Endometrial microvascular endothelial cells (primary cell): ENCODE measurements around the gene TSEN54. TPM values are rescaled to one million over a fixed set of nuclear protein-coding genes. Genes with fewer than 3 reads are reported as not detected.
"Not testable (repeated sequence)": the region's sequence is repeated elsewhere in the genome, so short reads cannot be mapped to it uniquely, and the experiment has no call there.

Experiments
- in situ Hi-C: cut with HindIII; loops from 2 replicates; pipeline ENCODE4 v1.10.0; 2017; ENCODE audit warnings: low sequenced_read_pairs, low pct_unique_long_range_greater_than_20kb; ENCODE audit errors: inconsistent ontology term
- total RNA-seq: library from RNA; depleted of rRNA; stranded (reverse); fragments of >200 nt; gene quantifications from one replicate; pipeline ENCODE4 v1.2.3, GENCODE V29; 2015; ENCODE audit errors: inconsistent ontology term

TSEN54 gene
- 54.8 TPM for total RNA-seq

DNA sequence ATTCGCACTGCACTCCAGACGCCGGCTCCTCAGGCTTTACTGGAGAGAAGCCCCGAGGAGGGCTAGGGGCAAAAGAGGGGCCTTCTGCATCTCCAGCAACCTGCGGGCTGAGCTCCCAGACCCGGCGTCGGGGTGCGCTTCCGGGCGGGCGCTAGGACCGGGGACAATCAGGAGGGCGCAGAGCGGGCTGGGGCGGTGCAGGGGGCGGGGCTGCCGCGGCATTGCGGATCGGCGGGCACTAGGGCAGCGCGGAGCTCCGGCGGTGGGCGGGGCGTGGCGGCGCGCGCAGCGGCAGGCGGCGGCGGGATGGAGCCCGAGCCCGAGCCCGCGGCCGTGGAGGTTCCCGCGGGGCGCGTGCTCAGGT lies at the start of gene TSEN54:
TSEN54 (plus strand) TSS at position 274 of the 364 bp plus-strand sequence; CDS start at position 307, 33 bp downstream.
- in situ Hi-C loops: no loop called here

DNA sequence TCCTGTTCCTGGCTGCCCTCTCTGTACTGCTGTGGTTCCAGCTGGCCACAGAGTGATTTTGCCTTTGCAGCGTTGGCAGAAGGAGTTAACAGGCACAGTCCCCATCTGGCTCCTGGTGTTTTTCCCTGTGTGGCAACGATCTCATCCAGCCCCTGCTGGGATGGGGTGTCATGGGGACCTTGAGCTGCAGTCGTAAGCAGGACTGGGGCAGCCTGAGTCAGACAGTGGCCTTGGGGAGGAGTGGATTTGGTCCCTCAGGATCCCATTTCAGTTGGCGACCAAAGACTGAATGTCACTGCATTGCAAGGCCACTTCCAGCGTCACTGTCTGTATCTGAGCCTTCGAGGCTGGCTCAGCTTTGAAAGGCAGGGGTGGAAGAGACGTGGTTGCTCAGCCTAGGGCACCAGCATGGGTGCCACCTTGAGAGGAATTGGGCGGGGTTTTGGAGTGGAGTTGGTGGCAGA lies 48.0 kb upstream of the TSEN54 start:
- in situ Hi-C loops: no loop called here

DNA sequence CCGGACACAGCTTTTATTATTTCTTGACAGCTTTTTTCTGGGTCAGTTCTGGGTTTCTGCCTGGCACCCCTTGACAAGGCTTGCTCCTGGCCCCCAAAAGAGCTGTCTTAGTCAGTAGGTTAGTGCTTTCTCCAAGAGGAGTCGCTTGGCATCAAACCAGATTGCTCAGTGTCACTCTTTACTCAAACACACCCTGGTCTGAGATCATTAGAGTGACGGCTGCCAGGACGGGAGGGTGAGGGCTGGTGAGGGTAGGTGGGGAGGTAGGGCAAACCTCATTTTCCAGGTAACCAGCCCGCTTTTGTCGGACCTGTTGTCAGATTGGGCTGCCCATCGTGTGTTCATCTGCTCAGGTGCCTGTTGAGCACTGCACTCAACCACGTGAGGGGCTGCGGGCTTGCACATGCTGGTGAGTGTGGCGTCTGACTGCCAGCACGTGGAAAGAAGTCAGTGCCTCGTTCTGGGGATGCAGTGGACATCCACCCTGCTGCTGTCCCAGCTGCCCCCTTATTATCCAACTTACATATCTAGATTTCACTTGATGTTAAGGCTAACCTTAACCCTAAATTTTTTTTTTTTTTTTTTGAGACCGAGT lies 47.5 kb upstream of the TSEN54 start:
- in situ Hi-C loops: no loop called here

- in situ Hi-C loops: no loop called here
These were observed 45.1 kb upstream of the TSEN54 start for GRCh38 chr17:75471207-75471606.

GRCh38 chr17:75472119-75472518 lies 44.2 kb upstream of the TSEN54 start:
- in situ Hi-C loops: no loop called here

DNA sequence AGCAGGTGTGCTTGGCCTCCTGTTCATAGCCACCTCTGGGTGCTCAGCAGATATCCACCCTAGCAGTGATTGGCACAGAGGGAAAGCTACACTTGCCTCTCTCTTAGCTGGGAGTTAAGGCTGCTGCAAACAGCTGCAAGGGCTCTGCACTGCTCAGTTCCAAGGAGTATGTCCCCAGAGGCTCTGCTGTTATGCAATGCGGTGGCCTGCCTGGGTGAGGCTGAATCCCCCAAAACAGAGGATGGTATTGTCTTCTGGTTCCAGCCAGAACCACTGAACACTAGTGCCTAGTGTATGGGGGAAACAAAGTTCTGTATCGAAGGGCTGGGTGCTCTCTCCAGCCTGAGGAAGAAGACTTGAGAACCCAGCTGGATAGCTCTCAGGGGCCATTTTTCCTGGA lies 43.1 kb upstream of the TSEN54 start:
- in situ Hi-C loops: no loop called here

DNA sequence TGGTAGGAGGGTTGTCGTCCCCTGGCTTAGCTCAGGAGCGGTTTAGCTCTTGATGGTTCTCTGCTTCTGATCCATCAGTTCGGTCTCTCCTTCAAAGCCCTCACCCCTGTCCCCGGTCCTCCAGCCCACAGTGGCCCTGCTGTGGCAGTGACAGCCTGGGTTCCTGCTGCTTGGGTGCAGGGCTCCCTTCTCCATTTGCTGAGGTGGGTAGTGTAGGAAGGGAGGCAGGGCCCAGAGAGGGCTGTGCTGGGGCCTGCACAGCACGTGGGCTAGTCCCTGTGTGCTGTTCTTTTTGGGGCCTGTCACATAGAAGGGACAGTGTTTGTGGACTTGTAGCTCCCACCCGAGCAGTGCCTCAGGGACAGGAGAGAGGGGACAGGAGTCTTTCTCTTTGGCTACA lies 41.6 kb upstream of the TSEN54 start:
- in situ Hi-C loops: no loop called here

- in situ Hi-C loops: no loop called here
These were observed 41.0 kb upstream of the TSEN54 start for GRCh38 chr17:75475144-75475835.

DNA sequence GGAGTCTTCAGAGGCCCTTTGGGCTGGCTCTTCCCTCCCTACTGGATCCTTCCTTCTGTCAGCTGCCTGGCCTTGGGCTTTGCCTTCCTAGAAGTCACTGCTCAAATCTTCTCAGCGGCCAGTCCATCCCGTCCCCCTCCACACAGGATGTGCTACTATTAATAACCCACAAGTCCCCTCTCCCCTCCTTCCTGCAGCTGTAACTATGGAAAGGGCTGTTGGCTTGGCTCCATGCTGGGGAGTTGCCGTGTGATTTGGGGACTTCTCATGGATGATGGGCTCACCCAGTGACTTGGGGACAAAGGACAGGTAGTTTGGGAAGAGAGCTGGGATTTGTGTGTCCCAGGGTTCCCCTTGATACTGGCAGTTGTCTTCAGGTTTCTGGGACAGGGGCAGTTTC lies 40.5 kb upstream of the TSEN54 start:
- in situ Hi-C loops: no loop called here

DNA sequence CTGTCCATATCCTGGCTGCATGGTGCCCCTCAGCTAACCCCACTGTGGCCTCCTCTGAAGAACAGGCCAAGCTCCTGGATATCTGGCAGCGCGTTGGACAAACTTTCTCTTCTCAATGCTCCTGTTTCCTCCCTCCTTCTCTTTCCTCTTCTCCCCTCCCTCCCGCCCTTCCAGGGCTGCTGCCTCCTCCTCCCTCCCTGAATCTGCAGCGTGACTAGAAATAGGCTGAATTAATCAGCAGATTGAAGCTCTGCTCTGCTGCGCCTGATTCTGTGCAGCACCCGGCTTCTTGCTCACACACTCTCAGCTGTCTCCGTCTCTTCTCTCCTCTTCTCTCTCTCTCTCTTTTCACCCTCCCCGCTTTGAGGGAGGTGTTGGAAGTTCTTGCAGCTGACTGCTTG lies 40.1 kb upstream of the TSEN54 start:
- in situ Hi-C loops: no loop called here

DNA sequence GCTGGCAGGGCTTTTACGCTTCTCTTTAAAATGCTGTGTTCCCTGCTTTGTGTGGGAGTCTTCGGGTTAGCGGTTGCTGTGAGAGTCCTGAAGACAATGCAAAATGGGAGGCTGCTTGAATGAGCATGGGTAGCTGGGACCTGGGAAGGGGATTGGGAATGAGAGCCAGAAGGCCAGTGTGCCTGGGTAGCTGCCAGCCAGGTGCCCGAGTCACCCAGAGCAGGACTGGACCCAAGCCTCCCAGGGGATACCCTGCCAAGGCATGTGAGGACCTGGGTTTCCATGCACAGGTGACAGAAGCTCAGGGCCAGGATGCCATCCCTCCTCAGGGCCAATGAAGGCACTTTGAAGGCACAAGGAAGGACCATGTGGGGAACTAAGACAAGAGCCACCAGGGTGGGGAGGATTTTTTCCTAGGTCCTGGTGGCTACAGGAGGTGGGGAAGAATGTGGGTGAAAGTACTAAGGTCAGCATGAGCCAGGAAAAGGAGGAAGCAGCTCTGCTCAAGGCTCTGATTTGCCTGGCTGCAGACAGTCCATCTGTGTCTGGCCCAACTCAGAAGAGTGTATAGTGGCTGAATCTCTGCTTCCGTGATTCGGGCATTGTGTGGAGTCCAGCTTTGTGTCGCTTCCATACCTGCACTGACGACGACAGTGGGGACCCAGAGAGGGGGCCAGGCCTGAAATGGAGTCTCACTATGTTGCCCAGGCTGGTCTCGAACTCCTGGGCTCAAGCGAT lies 39.4 kb upstream of the TSEN54 start:
- in situ Hi-C loops: no loop called here

DNA sequence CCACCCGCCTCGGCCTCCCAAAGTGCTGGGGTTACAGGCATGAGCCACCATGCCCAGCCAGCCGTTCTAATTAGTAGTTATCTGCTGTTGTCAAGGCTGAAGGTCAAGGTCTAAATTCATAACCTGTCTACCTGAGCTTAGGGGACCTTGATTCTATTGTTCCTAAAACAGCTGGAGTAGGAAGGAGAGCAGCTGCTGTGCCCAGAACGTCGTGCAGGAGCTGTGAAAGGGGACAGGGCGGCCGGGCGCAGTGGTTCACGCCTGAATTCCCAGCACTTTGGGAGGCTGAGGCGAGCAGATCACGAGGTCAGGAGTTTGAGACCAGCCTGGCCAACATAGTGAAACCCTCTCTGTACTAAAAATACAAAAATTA lies 38.9 kb upstream of the TSEN54 start:
- in situ Hi-C loops: not testable (repeated sequence)

DNA sequence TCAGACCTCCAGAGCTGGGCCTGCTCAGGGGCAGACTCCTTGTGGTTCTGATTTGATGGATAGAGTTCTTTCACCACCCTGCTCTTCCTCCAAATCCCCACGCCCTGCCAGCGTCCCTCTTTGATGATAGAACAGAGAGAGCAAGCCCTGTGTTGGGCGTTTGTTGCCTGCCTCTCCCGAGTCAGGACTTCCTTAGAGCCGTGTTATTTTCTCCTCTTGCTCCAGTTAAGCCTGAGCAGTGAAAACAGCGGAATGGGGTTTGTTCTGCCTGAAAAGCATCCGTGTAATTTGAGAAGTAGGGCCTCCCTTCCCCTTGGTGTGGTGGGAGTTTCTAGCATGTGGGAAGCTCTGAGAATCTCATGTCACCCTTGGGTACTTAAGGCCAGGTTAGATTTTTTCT lies 37.8 kb upstream of the TSEN54 start:
- in situ Hi-C loops: no loop called here

- in situ Hi-C loops: no loop called here
These were observed 36.0 kb upstream of the TSEN54 start for GRCh38 chr17:75480281-75480680.

GRCh38 chr17:75481194-75482068 lies 34.9 kb upstream of the TSEN54 start:
- in situ Hi-C loops: no loop called here

DNA sequence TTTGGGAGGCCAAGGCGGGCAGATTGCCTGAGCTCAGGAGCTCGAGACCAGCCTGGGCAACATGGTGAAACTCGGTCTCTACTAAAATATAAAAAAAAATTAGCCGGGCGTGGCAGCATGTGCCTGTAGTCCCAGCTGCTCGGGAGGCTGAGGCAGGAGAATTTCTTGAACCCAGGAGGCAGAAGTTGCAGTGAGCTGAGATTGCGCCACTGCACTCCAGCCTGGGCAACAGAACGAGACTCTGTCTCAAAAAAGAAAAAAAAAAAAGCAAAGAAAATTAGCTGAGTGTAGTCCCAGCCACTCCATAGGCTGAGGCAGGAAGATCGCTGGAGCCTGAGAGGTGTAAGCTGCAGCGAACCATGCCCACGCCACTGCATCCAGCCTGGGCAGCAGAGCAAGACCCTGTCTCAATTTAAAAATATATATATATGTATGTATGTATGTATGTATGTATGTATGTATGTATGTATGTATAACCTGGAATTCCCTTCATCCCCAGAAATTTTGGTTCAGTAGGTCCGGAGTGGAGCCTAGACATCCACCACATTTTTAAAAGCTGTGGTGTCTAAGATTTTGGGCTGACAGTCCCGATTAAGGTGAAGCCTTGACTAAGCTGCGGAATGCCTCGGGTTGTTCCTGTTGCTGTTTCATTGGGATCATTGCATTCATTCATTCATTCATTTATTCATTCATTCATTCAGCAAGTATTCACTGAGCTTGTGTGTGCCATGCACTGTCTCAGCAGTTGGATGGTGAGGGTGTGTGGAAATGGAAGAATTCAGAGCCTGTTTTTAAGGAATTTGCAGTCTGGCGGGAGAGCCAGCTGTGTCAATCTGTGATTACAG lies 34.0 kb upstream of the TSEN54 start:
- in situ Hi-C loops: no loop called here

DNA sequence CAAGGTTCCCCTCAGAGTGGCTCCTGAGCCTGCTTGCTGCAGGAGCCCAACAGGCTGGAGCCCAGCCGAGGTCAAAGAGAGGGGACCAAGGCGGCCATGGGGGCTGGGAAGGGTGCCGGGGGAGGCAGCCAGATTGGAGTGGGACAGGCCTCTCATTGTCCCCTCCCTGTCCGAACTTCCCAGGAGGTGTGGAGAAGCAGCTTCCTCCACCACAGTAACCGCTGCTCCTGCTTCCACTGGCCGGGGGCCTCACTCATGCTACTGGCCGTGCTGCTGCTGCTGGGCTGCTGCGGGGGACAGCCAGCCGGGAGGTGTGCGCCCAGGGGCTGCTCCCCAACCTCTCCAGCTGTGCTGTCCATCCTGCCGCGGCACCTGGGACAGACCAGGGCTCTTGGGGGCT lies 30.6 kb upstream of the TSEN54 start:
- in situ Hi-C loops: no loop called here

GRCh38 chr17:75486151-75486550 lies 30.2 kb upstream of the TSEN54 start:
- in situ Hi-C loops: no loop called here
